GM12874 (cell line): ENCODE results near the gene MIS18BP1.

Experiments used
- CTCF ChIP-seq: IDR thresholded peaks from 2 replicates; pipeline ENCODE4 v1.5.1; 2011; ENCODE audit warnings: low read depth, mild to moderate bottlenecking, control low read depth, low read length, moderate library complexity; ENCODE audit not compliant: insufficient read depth

Gene MIS18BP1

GRCh38 chr14:45253070-45253753, at the start of gene MIS18BP1:
Gene MIS18BP1 (minus strand): TSS chr14:45253202. CDS start chr14:45247286, 5,916 bp downstream.
- peak; percentile 85 for TF ChIP-seq CTCF

GRCh38 chr14:45298423-45299117, 45.6 kb upstream of the MIS18BP1 start:
- no peak for TF ChIP-seq CTCF

GRCh38 chr14:45290547-45290946, 37.5 kb upstream of the MIS18BP1 start:
- TF ChIP-seq CTCF = no peak

- no peak for TF ChIP-seq CTCF
Observed at GRCh38 chr14:45287610-45288009, 34.6 kb upstream of the MIS18BP1 start.

- no peak for TF ChIP-seq CTCF
Observed at GRCh38 chr14:45284802-45285201, 31.8 kb upstream of the MIS18BP1 start.

GRCh38 chr14:45271858-45272537, 19.0 kb upstream of the MIS18BP1 start:
- no peak for TF ChIP-seq CTCF

GRCh38 chr14:45270031-45270430, 17.0 kb upstream of the MIS18BP1 start:
- no peak for TF ChIP-seq CTCF
